Stimulated activated CD8-positive, alpha-beta memory T cell treated with anti-CD3 and anti-CD28 coated beads, Interleukin-4, amount 100 ng/mL, for 48 hours (primary cell): Measurements from ENCODE around the gene RAB23.
A peak's percentile ranks its signal among the peaks of the same experiment; 100 is the strongest.
"Not testable (repeated sequence)": the region's sequence is repeated elsewhere in the genome, so short reads cannot be mapped to it uniquely, and the experiment has no call there.

Experiments used
- DNase-seq: peaks from one replicate; pipeline ENCODE4 v3.0.0-alpha.2; 2020

RAB23 gene

DNA sequence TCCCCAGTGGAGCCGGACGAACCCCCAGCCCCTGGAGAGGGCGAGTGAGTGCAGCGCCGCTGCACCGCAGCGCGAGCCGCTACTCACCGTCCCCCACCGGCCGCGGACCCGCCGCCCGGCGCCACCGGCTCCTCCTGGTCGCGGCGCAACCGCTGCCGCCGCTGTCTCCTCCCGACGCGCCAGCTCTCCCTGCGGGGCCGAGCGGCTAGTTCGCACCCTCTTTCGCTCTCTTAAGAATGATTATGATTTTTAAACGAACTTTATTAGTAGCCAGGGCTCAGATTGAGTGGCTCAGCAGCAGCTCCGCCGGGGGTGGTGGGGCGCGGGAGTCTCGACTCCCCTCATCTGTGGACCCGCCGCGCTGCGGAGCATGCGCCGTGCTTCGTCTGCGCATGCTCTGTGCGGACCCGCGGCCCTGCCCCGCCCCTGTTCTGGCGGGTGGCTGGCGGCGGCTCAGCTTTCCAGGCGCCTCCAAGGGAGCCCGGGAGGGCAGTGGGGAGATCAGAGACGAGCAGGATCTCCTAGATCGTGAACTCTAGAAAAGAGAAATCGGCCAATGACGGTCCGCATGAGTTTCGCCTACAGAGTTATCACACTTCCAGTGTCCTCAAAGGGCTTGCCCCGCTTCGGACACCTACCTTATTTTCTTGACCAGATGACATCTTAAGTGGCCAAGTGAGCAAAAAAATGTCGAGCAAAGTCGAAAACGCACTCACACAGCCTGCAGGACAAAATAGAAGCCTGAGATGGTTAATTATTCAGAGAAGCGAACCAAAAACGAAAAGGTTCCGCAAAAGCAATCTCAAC, at the start of gene RAB23:
Gene RAB23, minus strand, starts transcription at position 372 of the 807 bp plus-strand sequence. CDS start 11,927 bp downstream, outside the sequence.
- DNase-seq, result peak; percentile 88

- no peak for DNase-seq
Observed at GRCh38 chr6:57268294-57268640, 46.2 kb upstream of the RAB23 start.

- peak; percentile 57 for DNase-seq
Observed at GRCh38 chr6:57267586-57268293, 45.6 kb upstream of the RAB23 start.

DNA sequence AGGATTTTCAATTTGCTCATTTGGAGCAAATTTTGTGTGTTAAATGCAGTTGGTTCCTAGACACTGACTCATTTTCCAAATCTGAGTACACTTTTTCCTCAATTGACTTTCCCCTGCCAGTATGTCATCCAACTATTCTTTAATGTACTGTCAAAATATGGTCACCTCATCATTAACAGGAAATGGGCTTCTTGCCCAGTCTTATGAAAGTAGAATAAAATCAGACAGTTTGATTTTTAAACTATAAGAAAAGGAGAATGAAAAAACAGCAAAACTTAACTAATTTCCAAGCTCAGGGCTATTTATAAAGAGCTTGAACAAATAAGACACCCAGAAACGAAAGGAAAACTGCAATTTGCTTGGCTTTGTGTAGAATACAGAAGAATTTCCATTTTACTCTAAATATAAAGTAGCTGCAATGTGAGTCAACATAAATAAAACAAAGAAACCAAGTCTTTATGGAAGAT, 43.7 kb upstream of the RAB23 start:
- DNase-seq, result no peak

DNA sequence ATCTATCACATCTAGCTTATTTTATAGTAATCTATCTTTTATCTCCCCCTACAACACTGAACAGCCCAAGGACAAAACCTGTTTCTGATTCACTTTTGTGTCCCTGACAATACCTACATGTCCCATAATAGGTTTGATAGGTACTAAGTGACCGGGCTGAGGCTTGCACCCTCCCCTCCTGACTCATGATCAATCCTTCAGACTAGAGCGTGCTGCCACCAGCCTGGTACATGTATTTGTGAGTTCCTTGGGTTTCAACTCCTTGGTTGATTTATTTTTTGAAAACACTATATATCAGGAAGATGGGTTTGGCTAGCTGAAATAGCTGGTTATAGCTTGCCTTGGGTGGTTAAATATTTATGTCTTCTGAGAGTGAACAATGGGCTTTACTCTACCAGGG, 41.6 kb upstream of the RAB23 start:
- no peak for DNase-seq

- no peak for DNase-seq
Observed at GRCh38 chr6:57262901-57263694, 41.0 kb upstream of the RAB23 start.

- no peak for DNase-seq
Observed at GRCh38 chr6:57262488-57262887, 40.4 kb upstream of the RAB23 start.

- DNase-seq, result no peak
Observed at GRCh38 chr6:57261926-57262325, 39.8 kb upstream of the RAB23 start.

- DNase-seq, result no peak
Observed at GRCh38 chr6:57259064-57259463, 37.0 kb upstream of the RAB23 start.

DNA sequence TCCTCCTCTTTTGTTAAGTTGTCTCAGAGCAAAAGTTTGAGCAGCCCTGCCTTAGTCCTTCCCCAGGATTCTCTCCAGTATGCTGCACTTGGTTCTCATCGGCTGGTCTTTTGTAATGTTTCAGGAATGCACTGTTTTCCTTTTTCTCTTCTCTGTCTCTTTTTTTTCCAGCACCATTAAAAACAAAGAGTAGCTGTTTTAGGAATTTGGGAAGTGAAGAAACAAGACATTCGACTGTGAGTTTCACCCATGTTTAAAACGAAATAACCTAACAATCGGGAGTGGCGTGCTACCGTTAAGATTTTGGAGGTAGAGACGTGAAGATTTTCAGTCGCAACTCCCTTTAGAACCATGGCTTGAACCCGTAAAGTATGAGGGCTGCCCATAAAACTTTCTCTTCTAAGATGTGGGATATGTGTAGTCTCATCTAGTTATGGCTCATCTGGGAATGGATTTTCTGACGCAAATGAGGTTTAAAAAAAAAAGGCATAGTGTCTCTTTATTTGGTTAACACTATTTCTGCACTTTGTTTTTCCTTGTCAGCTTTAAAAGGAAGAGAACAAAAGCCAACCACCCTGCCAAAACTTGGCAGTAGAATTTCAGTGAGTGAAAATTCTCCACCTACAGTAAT, 35.9 kb upstream of the RAB23 start:
- DNase-seq, result no peak

- no peak for DNase-seq
Observed at GRCh38 chr6:57256541-57256940, 34.4 kb upstream of the RAB23 start.

DNA sequence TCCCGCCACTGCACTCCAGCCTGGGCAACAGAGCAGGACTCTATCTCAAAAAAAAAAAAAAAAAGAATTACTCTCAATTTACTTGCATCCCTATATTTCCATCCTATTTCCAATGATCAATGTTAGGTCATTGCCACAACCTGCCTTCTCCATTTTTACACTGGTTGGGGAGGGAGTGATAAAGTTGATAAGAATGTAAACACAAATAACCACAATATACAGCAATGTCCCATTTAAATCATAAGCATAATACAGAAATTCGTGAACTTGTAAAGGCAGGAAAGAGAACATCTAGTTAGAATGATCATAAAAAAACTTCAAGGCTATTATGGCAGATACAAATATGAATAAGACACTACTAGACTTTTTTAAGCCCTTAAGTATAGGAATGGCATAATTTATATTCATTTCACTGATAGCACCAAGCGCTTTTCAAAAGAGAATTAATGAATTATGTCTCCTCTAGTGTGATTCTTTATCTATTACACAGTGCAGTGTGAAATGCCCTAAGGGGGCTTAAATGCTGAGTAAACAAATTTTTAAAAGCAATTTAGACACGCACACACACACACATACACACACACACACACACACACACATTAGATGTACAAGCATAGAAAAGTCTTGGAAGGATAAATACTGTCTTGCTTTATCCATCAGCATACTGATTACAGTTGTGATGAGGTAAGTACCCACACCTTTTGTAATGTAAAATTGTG, 33.5 kb upstream of the RAB23 start:
- no peak for DNase-seq

- no peak for DNase-seq
Observed at GRCh38 chr6:57254055-57254717, 32.1 kb upstream of the RAB23 start.

DNA sequence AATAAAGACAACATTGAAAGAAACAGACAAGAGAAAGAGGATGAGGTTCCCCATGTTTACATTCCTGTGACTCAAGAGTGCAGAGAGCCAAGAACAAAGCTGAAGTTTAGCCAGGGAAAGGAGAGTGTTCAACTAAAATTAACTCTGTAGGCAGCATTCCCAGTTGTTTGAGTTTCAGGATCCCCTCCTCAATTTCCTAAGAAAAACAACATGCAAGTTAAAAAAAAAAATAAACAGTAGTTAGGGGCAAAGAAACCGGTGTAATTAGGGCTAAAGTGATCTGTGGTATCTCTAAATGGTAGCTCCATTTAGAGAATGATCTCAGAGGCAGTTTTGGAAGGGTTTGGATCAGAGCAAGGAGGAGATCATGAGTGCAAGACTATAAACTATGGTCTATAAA, 30.9 kb upstream of the RAB23 start:
- DNase-seq, result no peak

DNA sequence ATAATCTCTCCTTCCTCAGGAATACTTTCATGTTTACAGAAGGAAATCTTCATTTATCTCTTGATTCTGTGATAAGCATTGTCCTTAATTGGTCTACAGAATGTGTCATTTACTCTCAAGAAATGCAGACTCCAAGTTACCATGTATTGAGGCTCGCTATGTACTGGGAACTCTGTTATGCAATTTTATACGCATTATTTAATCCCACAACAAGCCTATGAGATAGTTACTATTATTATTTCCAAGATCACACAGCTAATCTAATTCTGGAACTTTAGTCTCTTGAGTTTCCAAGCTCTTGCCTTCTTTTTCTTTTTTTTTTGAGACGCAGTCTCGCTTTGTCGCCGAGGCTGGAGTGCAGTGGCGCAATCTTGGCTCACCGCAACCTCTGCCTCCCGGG, 30.0 kb upstream of the RAB23 start:
- no peak for DNase-seq

DNA sequence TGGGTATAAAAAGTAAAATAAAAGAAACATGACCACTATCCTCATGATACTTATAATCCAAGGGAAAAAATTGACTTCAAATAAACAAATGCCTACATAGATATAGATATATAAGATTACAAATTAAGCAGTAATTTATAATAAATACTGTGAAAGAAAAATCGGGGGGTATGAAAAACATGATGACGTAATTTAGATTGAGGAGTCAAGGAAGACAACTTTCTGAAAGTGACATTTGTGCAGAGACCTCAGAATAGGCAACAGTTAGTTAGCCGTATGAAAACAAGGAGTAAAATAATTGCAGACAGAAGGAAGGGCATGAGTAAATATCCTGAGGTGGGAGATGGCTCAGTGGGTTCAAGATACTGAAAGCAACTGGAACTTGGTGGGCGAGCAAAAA, 28.2 kb upstream of the RAB23 start:
- no peak for DNase-seq

DNA sequence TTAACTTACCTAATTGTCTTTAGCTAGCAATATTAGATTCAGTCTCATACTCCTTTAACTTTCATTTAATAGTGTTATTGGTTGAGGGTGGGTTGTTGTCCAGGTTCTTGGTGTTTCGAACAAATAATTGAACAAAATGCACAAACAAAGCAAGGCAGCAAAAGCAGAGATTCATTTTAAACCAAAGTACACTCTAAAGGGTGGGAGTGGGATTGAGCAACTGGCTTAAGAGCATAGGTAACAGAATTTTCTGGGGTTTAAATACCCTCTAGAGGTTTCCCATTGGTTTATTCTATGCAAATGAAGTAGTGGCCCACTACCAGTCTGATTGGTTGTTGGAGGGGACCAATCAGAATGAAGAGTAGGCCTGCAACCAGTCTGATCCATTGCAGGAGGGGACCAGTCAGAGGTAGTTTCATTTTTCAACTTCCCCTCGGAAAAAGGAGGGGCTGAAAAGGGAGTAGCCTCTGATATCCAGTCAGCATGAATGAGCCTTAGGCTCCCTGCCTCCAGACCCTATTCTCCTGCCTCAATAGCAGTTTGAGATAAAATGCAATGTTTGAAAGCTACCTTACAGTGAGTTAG, 26.3 kb upstream of the RAB23 start:
- DNase-seq, result no peak

- DNase-seq, result no peak
Observed at GRCh38 chr6:57247603-57248002, 25.5 kb upstream of the RAB23 start.

DNA sequence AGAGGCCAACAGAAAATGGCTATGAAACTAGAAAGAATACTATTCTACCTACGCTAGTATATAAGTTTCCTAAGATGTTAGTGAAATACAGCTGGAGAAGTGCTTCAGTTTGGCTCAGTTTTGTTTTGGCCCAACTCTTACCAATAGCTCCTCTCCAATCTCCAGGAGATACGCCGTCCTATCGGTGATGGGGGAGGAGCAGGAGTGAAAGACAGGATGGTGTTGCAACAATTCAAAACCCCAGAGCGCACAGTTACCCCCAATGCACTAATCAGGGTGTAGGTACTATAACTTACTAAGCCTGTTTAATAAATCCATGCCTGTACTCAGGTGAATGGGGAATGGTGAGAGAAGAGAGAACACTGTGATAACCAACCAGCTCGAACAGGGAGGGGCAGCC, 24.2 kb upstream of the RAB23 start:
- DNase-seq, result no peak

- DNase-seq, result no peak
Observed at GRCh38 chr6:57243954-57244353, 21.8 kb upstream of the RAB23 start.

- not testable (repeated sequence) for DNase-seq
Observed at GRCh38 chr6:57243526-57243925, 21.4 kb upstream of the RAB23 start.
